SK-N-SH treated with all-trans-retinoic acid at 6 μM for 48 hours (cell line): Measurements from ENCODE around the gene SYK.

Experiments
- ARNTL ChIP-seq: fragments of 450-650 bp; formaldehyde crosslinking; IDR thresholded peaks from 2 replicates; pipeline ENCODE4 v1.5.0; 2020; ENCODE audit warnings: low read depth, mild to moderate bottlenecking, moderate library complexity, borderline replicate concordance
- BACH2 ChIP-seq: fragments of 250-450 bp; sonication (Bioruptor Pico); IDR thresholded peaks from 2 replicates; pipeline ENCODE4 v1.9.0; 2021; ENCODE audit warnings: mild to moderate bottlenecking, borderline replicate concordance
- CREB5 ChIP-seq: fragments of 250-450 bp; sonication (Bioruptor Pico); IDR thresholded peaks from 2 replicates; pipeline ENCODE4 v1.5.1; 2020; ENCODE audit warnings: low read depth, mild to moderate bottlenecking, moderate library complexity
- ESRRG ChIP-seq: fragments of 250-450 bp; sonication (Bioruptor Pico); IDR thresholded peaks from 2 replicates; pipeline ENCODE4 v1.6.1; 2021; ENCODE audit warnings: mild to moderate bottlenecking
- GLIS3 ChIP-seq: fragments of 250-450 bp; sonication (Bioruptor Pico); IDR thresholded peaks from 2 replicates; pipeline ENCODE4 v1.5.0; 2020; ENCODE audit warnings: mild to moderate bottlenecking, moderate library complexity
- PATZ1 ChIP-seq: fragments of 250-450 bp; sonication (Bioruptor Pico); IDR thresholded peaks from 2 replicates; pipeline ENCODE4 v1.8.0; 2020; ENCODE audit warnings: mild to moderate bottlenecking, moderate library complexity, borderline replicate concordance
- TOX ChIP-seq: fragments of 250-450 bp; sonication (Bioruptor Pico); IDR thresholded peaks from 2 replicates; pipeline ENCODE4 v1.8.0; 2021; ENCODE audit warnings: mild to moderate bottlenecking, moderate library complexity, borderline replicate concordance
- ZFP3 ChIP-seq: fragments of 250-450 bp; sonication (Bioruptor Pico); IDR thresholded peaks from 2 replicates; pipeline ENCODE4 v1.5.0; 2020; ENCODE audit warnings: mild to moderate bottlenecking, moderate library complexity
- ZFP30 ChIP-seq: fragments of 450-650 bp; formaldehyde crosslinking; IDR thresholded peaks from 2 replicates; pipeline ENCODE4 v1.5.0; 2022; ENCODE audit warnings: mild to moderate bottlenecking, moderate library complexity
- ZNF565 ChIP-seq: fragments of 450-650 bp; formaldehyde crosslinking; conservative IDR thresholded peaks from 2 replicates; pipeline ENCODE4 v1.5.0; 2020; ENCODE audit warnings: low read depth, mild to moderate bottlenecking, moderate library complexity
- ZNF8 ChIP-seq: fragments of 450-650 bp; formaldehyde crosslinking; IDR thresholded peaks from 2 replicates; pipeline ENCODE4 v1.5.0; 2020; ENCODE audit warnings: mild to moderate bottlenecking, moderate library complexity

- TF ChIP-seq ZFP30 (CRISPR knock-in tag) (no peak), ZNF8 (CRISPR knock-in tag) (no peak), CREB5 (CRISPR knock-in tag) (no peak), ESRRG (CRISPR knock-in tag) (no peak), ZFP3 (CRISPR knock-in tag) (no peak), BACH2 (CRISPR knock-in tag) (no peak), TOX (CRISPR knock-in tag) (no peak), PATZ1 (no peak), ZNF565 (no peak), GLIS3 (CRISPR knock-in tag) (no peak), ARNTL (CRISPR knock-in tag) (no peak)
Measured at GRCh38 chr9:90891308-90892040, 89.9 kb downstream of the SYK start.
